Fibroblast of the aortic adventitia (primary cell): ENCODE measurements around the gene VAV1. TPM values are rescaled to one million over a fixed set of nuclear protein-coding genes. Genes with fewer than 3 reads are reported as not detected.
"Not testable (repeated sequence)": the region's sequence is repeated elsewhere in the genome, so short reads cannot be mapped to it uniquely, and the experiment has no call there.

Experiments used
- DNase-seq: peaks from one replicate; pipeline ENCODE4 v3.0.0-alpha.2; 2010; ENCODE audit warnings: low read depth
- H3K4me3 ChIP-seq: 2 replicates; pipeline ENCODE4 v1.5.1; 2011; ENCODE audit warnings: low read depth, mild to moderate bottlenecking, control low read depth, low read length, moderate library complexity
- CTCF ChIP-seq: IDR thresholded peaks from 2 replicates; pipeline ENCODE4 v1.5.1; 2011; ENCODE audit warnings: mild to moderate bottlenecking, low read length, control low read depth, inconsistent platforms; ENCODE audit not compliant: insufficient read depth
- total RNA-seq: library from RNA; depleted of rRNA; stranded (reverse); fragments of >200 nt; gene quantifications from 2 replicates; pipeline ENCODE4 v1.2.3, GENCODE V29; 2012; ENCODE audit warnings: low replicate concordance

The VAV1 gene
- total RNA-seq, 1 donor: not detected

- no peak for DNase-seq
- H3K4me3 ChIP-seq: no peak overlapping the region
- TF ChIP-seq CTCF: no peak
Observed at GRCh38 chr19:6772866-6773322, 386 bp downstream of the VAV1 start.

DNA sequence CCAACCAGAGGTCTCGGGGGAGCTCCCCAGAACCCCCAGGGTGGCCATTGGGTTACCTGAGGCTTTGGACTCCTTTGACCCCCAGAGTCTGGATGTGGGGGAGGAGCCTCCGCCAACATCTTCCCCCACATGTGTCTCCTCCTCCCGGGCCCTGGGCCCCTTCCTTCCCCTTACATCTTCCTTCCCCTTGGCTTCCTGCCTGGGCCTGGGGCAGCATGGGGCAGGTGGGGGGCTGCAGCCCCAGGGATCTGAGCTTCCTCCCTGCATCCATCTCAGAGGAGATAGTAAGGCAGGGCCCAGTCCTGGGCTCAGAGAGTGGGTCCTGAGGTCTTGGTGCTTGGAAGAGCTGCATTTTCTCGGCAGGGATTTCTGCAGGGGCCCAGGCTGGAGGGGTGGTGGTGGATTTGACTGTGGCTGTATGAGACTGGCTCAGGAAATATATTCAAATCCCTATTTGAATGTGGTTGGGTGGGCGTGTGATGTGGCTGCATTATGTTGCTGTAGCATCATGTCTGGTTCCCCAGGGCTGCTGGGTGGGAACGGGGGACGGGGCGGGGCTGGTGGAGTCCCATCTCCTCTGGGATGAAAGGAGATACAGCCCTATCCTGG, 919 bp downstream of the VAV1 start:
- no peak for DNase-seq
- no peak overlapping the region for H3K4me3 ChIP-seq
- no peak for TF ChIP-seq CTCF

GRCh38 chr19:6774821-6775707, 2.6 kb downstream of the VAV1 start:
- peak; percentile 10 for DNase-seq
- TF ChIP-seq CTCF: no peak
- no peak overlapping the region for H3K4me3 ChIP-seq

GRCh38 chr19:6776045-6776444, 3.5 kb downstream of the VAV1 start:
- not testable (repeated sequence) for DNase-seq, H3K4me3 ChIP-seq

- TF ChIP-seq CTCF: no peak
- no peak for DNase-seq
- no peak overlapping the region for H3K4me3 ChIP-seq
Observed at GRCh38 chr19:6776999-6777398, 4.5 kb downstream of the VAV1 start.

GRCh38 chr19:6777434-6777833, 4.9 kb downstream of the VAV1 start:
- DNase-seq: no peak
- no peak overlapping the region for H3K4me3 ChIP-seq
- no peak for TF ChIP-seq CTCF

DNA sequence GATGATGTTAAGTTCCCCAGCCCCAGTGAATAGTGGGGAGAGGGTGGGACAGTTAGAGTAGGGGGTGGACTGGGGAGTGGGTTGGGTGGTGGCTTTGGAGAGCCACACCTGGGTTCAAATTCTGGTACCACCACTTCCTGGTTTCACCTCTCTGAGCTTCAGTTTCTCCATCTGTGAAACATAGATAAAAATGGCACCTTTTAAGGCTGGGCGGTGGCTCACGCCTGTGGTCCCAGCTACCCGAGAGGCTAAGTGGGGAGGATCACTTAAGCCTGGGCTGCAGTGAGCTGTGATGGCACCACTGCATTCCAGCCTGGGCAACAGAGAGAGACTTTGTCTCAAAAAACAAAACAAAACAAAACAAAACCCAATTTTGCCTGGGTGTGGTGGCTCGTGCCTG, 5.9 kb downstream of the VAV1 start:
- DNase-seq: no peak
- TF ChIP-seq CTCF: no peak
- H3K4me3 ChIP-seq: no peak overlapping the region
